CD14-positive monocyte (primary cell): ENCODE measurements around the gene MCU. TPM values are rescaled to one million over a fixed set of nuclear protein-coding genes. Genes with fewer than 3 reads are reported as not detected.

ENCODE experiments used
- DNase-seq, 3 donors: peaks; one replicate each; pipeline ENCODE4 v3.0.0-alpha.2; 2011 to 2022
- H2AFZ ChIP-seq: 2 replicates; pipeline ENCODE4 v1.6.0; 2012; ENCODE audit warnings: mild to moderate bottlenecking, low read depth, low read length, inconsistent platforms; ENCODE audit not compliant: insufficient read depth, poor library complexity, severe bottlenecking
- H3K27ac ChIP-seq, 2 donors: 1 replicate in 1 of 2; 2 replicates in 1 of 2; pipeline ENCODE4 v1.5.1; 2012 to 2013; ENCODE audit warnings: low read length in 2 of 2, control low read depth in 1 of 2, inconsistent platforms in 1 of 2, low read depth in 1 of 2, mild to moderate bottlenecking in 1 of 2
- H3K27me3 ChIP-seq, 2 donors: one replicate each; pipeline versions ENCODE4 v1.6.0 to v1.6.1; 2011 to 2013; ENCODE audit warnings: low read length in 2 of 2; ENCODE audit not compliant: control insufficient read depth in 2 of 2, insufficient read depth in 2 of 2
- H3K36me3 ChIP-seq, 2 donors: replicated peaks in 1 of 2; 1 replicate in 1 of 2; 2 replicates in 1 of 2; pipeline versions ENCODE4 v1.5.1 to v1.6.1; 2012 to 2013; ENCODE audit warnings: low read length in 2 of 2, control low read depth in 1 of 2, inconsistent platforms in 1 of 2, mild to moderate bottlenecking in 1 of 2; ENCODE audit not compliant: insufficient read depth in 2 of 2, control insufficient read depth in 1 of 2
- H3K4me1 ChIP-seq, 2 donors: 1 replicate in 1 of 2; 2 replicates in 1 of 2; pipeline versions ENCODE4 v1.5.1 to v1.6.1; 2012 to 2013; ENCODE audit warnings: low read length in 2 of 2, control low read depth in 1 of 2, inconsistent platforms in 1 of 2, mild to moderate bottlenecking in 1 of 2, moderate library complexity in 1 of 2; ENCODE audit not compliant: insufficient read depth in 2 of 2, control insufficient read depth in 1 of 2
- H3K4me2 ChIP-seq: replicated peaks from 2 replicates; pipeline ENCODE3; 2012; ENCODE audit warnings: low read length, moderate library complexity, mild to moderate bottlenecking; ENCODE audit not compliant: poor library complexity, severe bottlenecking; ENCODE audit errors: extremely low read depth
- H3K4me3 ChIP-seq, 3 experiments: fragments of 200-600 bp in 1 of 3; sonication (generic) in 1 of 3; replicated peaks in 1 of 3; 1 replicate in 2 of 3; 2 replicates in 1 of 3; pipeline ENCODE4 v1.5.1; 2011 to 2013; ENCODE audit warnings: low read length in 3 of 3, mild to moderate bottlenecking in 3 of 3, control low read depth in 2 of 3, low read depth in 2 of 3, inconsistent platforms in 1 of 3, moderate library complexity in 1 of 3
- H3K79me2 ChIP-seq: 2 replicates; pipeline ENCODE4 v1.6.0; 2012; ENCODE audit warnings: mild to moderate bottlenecking, control low read depth, inconsistent platforms, low read length, moderate library complexity; ENCODE audit not compliant: insufficient read depth
- H3K9ac ChIP-seq: 2 replicates; pipeline ENCODE4 v1.6.0; 2017; ENCODE audit warnings: low read length, mild to moderate bottlenecking; ENCODE audit not compliant: insufficient read depth, poor library complexity, severe bottlenecking
- H3K9me3 ChIP-seq, 2 donors: replicated peaks in 1 of 2; 1 replicate in 1 of 2; 2 replicates in 1 of 2; pipeline versions ENCODE4 v1.5.1 to v1.6.1; 2012 to 2013; ENCODE audit warnings: low read length in 2 of 2, control low read depth in 1 of 2; ENCODE audit not compliant: control insufficient read depth in 1 of 2, insufficient read depth in 1 of 2
- H4K20me1 ChIP-seq: 2 replicates; pipeline ENCODE4 v1.6.0; 2012; ENCODE audit warnings: mild to moderate bottlenecking, low read length, control low read depth, moderate library complexity; ENCODE audit not compliant: insufficient read depth
- H3K27ac Mint-ChIP-seq, 7 donors: one replicate each; pipeline ENCODE4 v1.8.0; 2020; ENCODE audit warnings: mild to moderate bottlenecking in 7 of 7, mixed read lengths in 7 of 7, moderate library complexity in 6 of 7, inconsistent platforms in 2 of 7
- H3K27me3 Mint-ChIP-seq, 3 donors: one replicate each; pipeline ENCODE4 v1.8.0; 2021 to 2022; ENCODE audit warnings: low read depth in 3 of 3, mild to moderate bottlenecking in 3 of 3, mixed read lengths in 3 of 3, moderate library complexity in 3 of 3, inconsistent platforms in 1 of 3
- H3K36me3 Mint-ChIP-seq, 2 donors: one replicate each; pipeline ENCODE4 v1.8.0; 2020; ENCODE audit warnings: mixed read lengths in 2 of 2, inconsistent platforms in 1 of 2, mild to moderate bottlenecking in 1 of 2
- H3K4me1 Mint-ChIP-seq: one replicate; pipeline ENCODE4 v1.8.0; 2020; ENCODE audit warnings: mild to moderate bottlenecking, mixed read lengths
- H3K4me3 Mint-ChIP-seq, 2 donors: one replicate each; pipeline ENCODE4 v1.8.0; 2020; ENCODE audit warnings: mild to moderate bottlenecking in 2 of 2, mixed read lengths in 2 of 2, moderate library complexity in 1 of 2
- H3K9me3 Mint-ChIP-seq, 7 donors: one replicate each; pipeline ENCODE4 v1.8.0; 2020 to 2022; ENCODE audit warnings: mixed read lengths in 7 of 7, mild to moderate bottlenecking in 6 of 7, moderate library complexity in 6 of 7, inconsistent platforms in 2 of 7
- WGBS: methylation state at CpG from one replicate; pipeline ENCODE4 v1.1.5; 2013; ENCODE audit warnings: missing lambda C conversion rate; ENCODE audit not compliant: insufficient coverage; 5-methylcytosine and 5-hydroxymethylcytosine counted together
- intact Hi-C, 2 donors: fragments of 100-400 bp; cut with micrococcal nuclease; formaldehyde crosslinking; loops; one replicate each; pipeline versions ENCODE4 v1.15.0 to v1.15.1; 2023
- polyA plus RNA-seq, 3 donors: library from polyadenylated mRNA; depleted of rRNA in 1 of 3; unstranded in 2 of 3; stranded (reverse) in 1 of 3; fragments of 300-500 nt in 2 of 3; fragments of >200 nt in 1 of 3; fragmentation: Illumina TruSeq in 2 of 3; gene quantifications; 1 replicate in 2 of 3; 2 replicates in 1 of 3; pipeline ENCODE4 v1.2.3, GENCODE V29; 2012 to 2021
- TF ChIP-seq, protein P1 (sequence below): fragments of 200-600 bp; IDR thresholded peaks from one replicate; pipeline ENCODE4 v1.8.0; 2022; ENCODE audit warnings: antibody characterized with exemption, mild to moderate bottlenecking

MCU gene
- polyA plus RNA-seq, 3 donors: 11.7 to 23.1 (median 16.5) TPM

DNA sequence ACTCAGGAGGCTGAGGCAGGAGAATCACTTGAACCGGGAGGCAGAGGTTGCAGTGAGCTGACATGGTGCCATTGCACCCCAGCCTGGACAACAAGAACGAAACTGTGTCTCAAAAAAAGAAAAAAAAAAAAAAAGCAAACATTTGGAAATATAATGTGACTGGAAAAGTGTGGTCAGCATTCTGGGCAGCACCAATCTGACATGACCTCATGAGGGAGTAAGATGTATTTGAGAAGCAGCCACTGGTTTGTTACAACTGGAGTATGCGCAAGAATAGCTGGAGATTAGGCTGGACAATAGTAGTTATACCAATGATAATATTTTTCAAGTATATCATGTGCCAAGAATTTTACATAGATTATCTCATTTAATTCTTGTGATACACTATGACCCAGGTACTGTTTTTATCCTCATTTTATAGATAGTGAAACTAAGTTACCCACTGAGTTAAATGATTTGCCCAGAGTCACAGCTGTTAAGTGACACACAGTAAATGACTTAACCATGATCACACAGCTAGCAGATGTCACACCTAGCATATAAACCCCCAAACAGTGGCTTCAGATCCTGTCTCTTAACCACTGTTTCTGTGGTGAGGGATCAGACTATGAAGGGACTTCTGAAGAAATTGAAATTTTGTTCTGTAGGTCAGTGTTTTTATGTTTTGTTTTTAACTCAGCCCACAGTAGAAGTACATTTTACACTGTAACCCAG, 11.1 kb downstream of the MCU start:
- H3K4me3 ChIP-seq: no peak overlapping the region
- Mint-ChIP-seq H3K9me3 (peaks cover 0 to 3% (median 0%) of the 10 kb centered on the region in 7 donors), H3K4me1 (peaks cover 8% of the 10 kb centered on the region), H3K4me3 (no peak overlapping the region), H3K36me3 (peaks cover 1 to 11% of the 10 kb centered on the region in 2 donors), H3K27ac (peak overlapping the region in 1 of 7 donors; percentile 42), H3K27me3 (no peaks in the 10 kb centered on the region)
- no peaks in the 10 kb centered on the region for H3K9me3 ChIP-seq
- H3K4me1 ChIP-seq: no peaks in the 10 kb centered on the region
- 100% methylated on average over 1 of the region's 3 CpGs for WGBS
- no peak overlapping the region for H3K4me2 ChIP-seq
- intact Hi-C loops: no loop called here
- H4K20me1 ChIP-seq: peaks cover 55% of the 10 kb centered on the region
- H2AFZ ChIP-seq: no peak overlapping the region
- no peaks in the 10 kb centered on the region for H3K36me3 ChIP-seq
- H3K79me2 ChIP-seq: peaks cover 95% of the 10 kb centered on the region
- TF ChIP-seq, protein P1, sequence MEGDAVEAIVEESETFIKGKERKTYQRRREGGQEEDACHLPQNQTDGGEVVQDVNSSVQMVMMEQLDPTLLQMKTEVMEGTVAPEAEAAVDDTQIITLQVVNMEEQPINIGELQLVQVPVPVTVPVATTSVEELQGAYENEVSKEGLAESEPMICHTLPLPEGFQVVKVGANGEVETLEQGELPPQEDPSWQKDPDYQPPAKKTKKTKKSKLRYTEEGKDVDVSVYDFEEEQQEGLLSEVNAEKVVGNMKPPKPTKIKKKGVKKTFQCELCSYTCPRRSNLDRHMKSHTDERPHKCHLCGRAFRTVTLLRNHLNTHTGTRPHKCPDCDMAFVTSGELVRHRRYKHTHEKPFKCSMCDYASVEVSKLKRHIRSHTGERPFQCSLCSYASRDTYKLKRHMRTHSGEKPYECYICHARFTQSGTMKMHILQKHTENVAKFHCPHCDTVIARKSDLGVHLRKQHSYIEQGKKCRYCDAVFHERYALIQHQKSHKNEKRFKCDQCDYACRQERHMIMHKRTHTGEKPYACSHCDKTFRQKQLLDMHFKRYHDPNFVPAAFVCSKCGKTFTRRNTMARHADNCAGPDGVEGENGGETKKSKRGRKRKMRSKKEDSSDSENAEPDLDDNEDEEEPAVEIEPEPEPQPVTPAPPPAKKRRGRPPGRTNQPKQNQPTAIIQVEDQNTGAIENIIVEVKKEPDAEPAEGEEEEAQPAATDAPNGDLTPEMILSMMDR: no peak
- DNase-seq: no peak
- H3K27ac ChIP-seq: no peak overlapping the region
- H3K9ac ChIP-seq: no peak overlapping the region
- H3K27me3 ChIP-seq: no peaks in the 10 kb centered on the region

DNA sequence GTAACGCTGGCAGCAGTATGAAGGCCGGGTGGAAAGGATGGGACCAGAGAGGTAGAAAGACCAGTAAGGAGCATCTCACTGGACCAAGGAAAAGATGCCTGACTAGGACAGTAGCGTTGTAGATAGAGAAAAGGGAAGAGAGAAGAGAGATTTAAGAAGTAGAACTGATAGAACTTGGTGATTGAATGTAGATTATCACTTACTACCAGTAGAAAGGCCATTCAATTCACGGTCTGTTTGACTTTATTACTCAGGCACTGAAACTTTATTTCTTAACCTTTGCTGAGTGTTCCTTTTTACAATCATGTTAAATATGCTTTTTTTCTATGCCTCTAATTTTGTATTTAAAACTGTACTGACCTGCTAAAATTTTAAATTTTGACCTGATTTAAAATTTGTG, 12.2 kb downstream of the MCU start:
- intact Hi-C loops: no loop called here
- peaks cover 9% of the 10 kb centered on the region for H3K4me1 Mint-ChIP-seq
- peaks cover 0 to 3% (median 0%) of the 10 kb centered on the region in 7 donors for H3K9me3 Mint-ChIP-seq
- peaks cover 3 to 11% of the 10 kb centered on the region in 2 donors for H3K36me3 Mint-ChIP-seq
- no peak for DNase-seq
- Histone ChIP-seq H3K9ac (no peak overlapping the region), H3K4me3 (no peak overlapping the region), H3K27ac (no peak overlapping the region), H3K36me3 (peaks cover 0 to 9% of the 10 kb centered on the region in 2 donors), H4K20me1 (peaks cover 57% of the 10 kb centered on the region), H3K4me1 (no peaks in the 10 kb centered on the region), H3K9me3 (no peaks in the 10 kb centered on the region), H3K27me3 (no peaks in the 10 kb centered on the region), H3K79me2 (peaks cover 95% of the 10 kb centered on the region), H3K4me2 (no peak overlapping the region), H2AFZ (no peak overlapping the region)
- TF ChIP-seq, protein P1: no peak
- H3K27me3 Mint-ChIP-seq: no peaks in the 10 kb centered on the region
- H3K4me3 Mint-ChIP-seq: no peak overlapping the region
- WGBS: 100% methylated on average over 1 of the region's 4 CpGs
- H3K27ac Mint-ChIP-seq: peak overlapping the region in 2 of 7 donors; percentile 20 to 72
